HepG2 (cell line): Measurements from ENCODE around the gene ROM1. TPM values are rescaled to one million over a fixed set of nuclear protein-coding genes. Genes with fewer than 3 reads are reported as not detected.

Experiments used
- GLI4 ChIP-seq: sonication (generic); formaldehyde crosslinking; IDR thresholded peaks from 2 replicates; pipeline ENCODE4 v1.5.1; 2020; ENCODE audit warnings: missing genetic modification reagents, mild to moderate bottlenecking, moderate library complexity, borderline replicate concordance
- HDAC6 ChIP-seq: fragments of 200-600 bp; sonication (generic); IDR thresholded peaks from 2 replicates; pipeline ENCODE4 v1.7.0; 2017; ENCODE audit warnings: mild to moderate bottlenecking, antibody characterized with exemption, low read length, low read depth
- HNRNPUL1 ChIP-seq: fragments of 200-400 bp; formaldehyde crosslinking; IDR thresholded peaks from 2 replicates; pipeline ENCODE4 v1.6.1; 2017; ENCODE audit warnings: low read depth, mild to moderate bottlenecking, low read length, moderate library complexity
- IRF2 ChIP-seq: IDR thresholded peaks from 2 replicates; pipeline ENCODE4 v1.6.1; 2018; ENCODE audit warnings: missing genetic modification reagents, missing compliant biosample characterization
- REPIN1 ChIP-seq: sonication (generic); formaldehyde crosslinking; IDR thresholded peaks from 2 replicates; pipeline ENCODE4 v1.8.0; 2022; ENCODE audit warnings: missing genetic modification reagents, low read depth, mild to moderate bottlenecking, borderline replicate concordance
- SALL2 ChIP-seq: sonication (generic); formaldehyde crosslinking; IDR thresholded peaks from 2 replicates; pipeline ENCODE4 v1.8.1; 2023; ENCODE audit warnings: mild to moderate bottlenecking, missing genetic modification reagents, inconsistent platforms
- SP5 ChIP-seq: IDR thresholded peaks from 2 replicates; pipeline ENCODE4 v1.6.1; 2016; ENCODE audit warnings: low read depth, borderline replicate concordance
- U2AF1 ChIP-seq: fragments of 200-400 bp; formaldehyde crosslinking; optimal IDR thresholded peaks from 2 replicates; pipeline ENCODE3; 2017; ENCODE audit warnings: mild to moderate bottlenecking, low read depth, low read length
- ZKSCAN1 ChIP-seq: fragments of 150-350 bp; IDR thresholded peaks from 2 replicates; pipeline ENCODE4 v1.6.1; 2014; ENCODE audit warnings: low read length
- ZNF546 ChIP-seq: sonication (generic); formaldehyde crosslinking; conservative IDR thresholded peaks from 2 replicates; pipeline ENCODE4 v1.8.1; 2023; ENCODE audit warnings: mild to moderate bottlenecking, missing genetic modification reagents
- ZNF598 ChIP-seq: sonication (generic); formaldehyde crosslinking; IDR thresholded peaks from 2 replicates; pipeline ENCODE4 v1.5.1; 2020; ENCODE audit warnings: mild to moderate bottlenecking, missing genetic modification reagents, borderline replicate concordance
- ZNF816 ChIP-seq: sonication (generic); formaldehyde crosslinking; IDR thresholded peaks from 2 replicates; pipeline ENCODE4 v1.8.0; 2022; ENCODE audit warnings: missing genetic modification reagents, mild to moderate bottlenecking, borderline replicate concordance
- ZNF878 ChIP-seq: sonication (generic); formaldehyde crosslinking; IDR thresholded peaks from 2 replicates; pipeline ENCODE4 v1.8.1; 2023; ENCODE audit warnings: mild to moderate bottlenecking, missing genetic modification reagents, moderate library complexity
- ZNF891 ChIP-seq: sonication (generic); formaldehyde crosslinking; IDR thresholded peaks from 2 replicates; pipeline ENCODE4 v1.5.0; 2020; ENCODE audit warnings: mild to moderate bottlenecking, missing genetic modification reagents
- polyA plus RNA-seq, 8 experiments: library from polyadenylated mRNA; depleted of rRNA in 3 of 8; stranded (reverse) in 7 of 8; unstranded in 1 of 8; fragments of >200 nt; fragmentation: Illumina TruSeq in 4 of 8; extraction: Trizol in 4 of 8; gene quantifications; 2 replicates each; pipeline versions ENCODE4 v1.2.1 to v1.2.3, GENCODE V29; 2011 to 2016; ENCODE audit warnings: low read depth in 4 of 8, missing spikeins in 1 of 8, mixed read lengths in 1 of 8; ENCODE audit not compliant: insufficient read depth in 1 of 8
- total RNA-seq, 5 experiments: library from RNA; depleted of rRNA; stranded (reverse); fragments of >200 nt; fragmentation: Illumina TruSeq; extraction: Trizol; gene quantifications; 2 replicates each; pipeline ENCODE4 v1.2.3, GENCODE V29; 2016; ENCODE audit warnings: low read depth in 1 of 5
- TF ChIP-seq, protein P1 (sequence below): sonication (generic); formaldehyde crosslinking; IDR thresholded peaks from 2 replicates; pipeline ENCODE4 v1.9.0; 2022; ENCODE audit warnings: low read depth, missing genetic modification reagents
- TF ChIP-seq, protein P2 (sequence below): sonication (generic); formaldehyde crosslinking; IDR thresholded peaks from 2 replicates; pipeline ENCODE4 v1.8.1; 2022; ENCODE audit warnings: low read depth, mild to moderate bottlenecking, missing genetic modification reagents
- TF ChIP-seq, protein P3 (sequence below): sonication (generic); formaldehyde crosslinking; IDR thresholded peaks from 2 replicates; pipeline ENCODE4 v1.9.0; 2021; ENCODE audit warnings: missing genetic modification reagents, borderline replicate concordance
- TF ChIP-seq, protein P4 (sequence below): sonication (generic); formaldehyde crosslinking; IDR thresholded peaks from 2 replicates; pipeline ENCODE4 v1.4.0; 2020; ENCODE audit warnings: missing genetic modification reagents
- TF ChIP-seq, protein P5 (sequence below): IDR thresholded peaks from 2 replicates; pipeline ENCODE4 v1.6.1; 2016; ENCODE audit warnings: low read depth
- TF ChIP-seq, protein P6 (sequence below): sonication (generic); formaldehyde crosslinking; IDR thresholded peaks from 2 replicates; pipeline ENCODE4 v1.4.0; 2020; ENCODE audit warnings: missing genetic modification reagents, borderline replicate concordance

ROM1 gene
- total and polyA plus RNA-seq, 2 of the 13 experiments (the other 11 are each of a cell fraction or from before 2014, with no cell fraction given): 1.2 to 2.4 TPM

DNA sequence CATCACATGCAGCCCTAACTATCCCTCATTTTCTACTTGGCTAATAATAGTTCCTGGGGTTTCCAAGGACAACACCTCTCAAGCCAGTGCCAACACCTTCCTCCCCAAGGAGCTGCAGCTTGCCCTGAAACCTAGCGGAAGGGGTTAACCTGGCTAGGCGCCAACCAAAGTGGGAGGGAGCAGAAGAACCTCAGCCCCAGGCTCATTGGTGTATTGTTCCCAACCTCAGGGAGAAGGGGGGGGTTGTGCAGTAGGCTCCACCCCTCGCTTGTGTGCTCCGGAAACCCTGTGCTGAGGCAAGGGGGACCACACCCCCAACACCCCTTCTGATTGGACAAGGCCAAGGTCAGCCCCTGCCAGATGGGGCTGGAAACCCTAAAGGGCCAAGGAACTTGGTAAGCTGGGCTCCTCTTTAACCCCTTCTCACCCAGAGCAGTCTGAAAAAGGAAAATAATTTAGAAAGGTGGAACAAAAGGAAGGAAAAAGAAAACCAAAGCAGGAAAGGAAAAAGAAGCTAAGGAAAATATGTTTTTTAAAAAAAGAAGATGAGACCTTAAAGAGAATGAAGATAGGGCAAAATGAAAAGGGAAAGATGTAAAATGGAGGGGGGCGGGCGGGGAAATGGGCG is 13.9 kb upstream of the ROM1 start (continued):
- TF ChIP-seq, protein P1, sequence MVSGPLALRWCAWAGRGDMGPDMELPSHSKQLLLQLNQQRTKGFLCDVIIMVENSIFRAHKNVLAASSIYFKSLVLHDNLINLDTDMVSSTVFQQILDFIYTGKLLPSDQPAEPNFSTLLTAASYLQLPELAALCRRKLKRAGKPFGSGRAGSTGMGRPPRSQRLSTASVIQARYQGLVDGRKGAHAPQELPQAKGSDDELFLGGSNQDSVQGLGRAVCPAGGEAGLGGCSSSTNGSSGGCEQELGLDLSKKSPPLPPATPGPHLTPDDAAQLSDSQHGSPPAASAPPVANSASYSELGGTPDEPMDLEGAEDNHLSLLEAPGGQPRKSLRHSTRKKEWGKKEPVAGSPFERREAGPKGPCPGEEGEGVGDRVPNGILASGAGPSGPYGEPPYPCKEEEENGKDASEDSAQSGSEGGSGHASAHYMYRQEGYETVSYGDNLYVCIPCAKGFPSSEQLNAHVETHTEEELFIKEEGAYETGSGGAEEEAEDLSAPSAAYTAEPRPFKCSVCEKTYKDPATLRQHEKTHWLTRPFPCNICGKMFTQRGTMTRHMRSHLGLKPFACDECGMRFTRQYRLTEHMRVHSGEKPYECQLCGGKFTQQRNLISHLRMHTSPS (CRISPR knock-in tag): no peak
- no peak; the same call in 1 of the 2 replicates for TF ChIP-seq IRF2 (CRISPR knock-in tag)
- TF ChIP-seq SP5 (CRISPR knock-in tag): peak; percentile 68; the same call in 1 of the 2 replicates
- TF ChIP-seq, protein P2, sequence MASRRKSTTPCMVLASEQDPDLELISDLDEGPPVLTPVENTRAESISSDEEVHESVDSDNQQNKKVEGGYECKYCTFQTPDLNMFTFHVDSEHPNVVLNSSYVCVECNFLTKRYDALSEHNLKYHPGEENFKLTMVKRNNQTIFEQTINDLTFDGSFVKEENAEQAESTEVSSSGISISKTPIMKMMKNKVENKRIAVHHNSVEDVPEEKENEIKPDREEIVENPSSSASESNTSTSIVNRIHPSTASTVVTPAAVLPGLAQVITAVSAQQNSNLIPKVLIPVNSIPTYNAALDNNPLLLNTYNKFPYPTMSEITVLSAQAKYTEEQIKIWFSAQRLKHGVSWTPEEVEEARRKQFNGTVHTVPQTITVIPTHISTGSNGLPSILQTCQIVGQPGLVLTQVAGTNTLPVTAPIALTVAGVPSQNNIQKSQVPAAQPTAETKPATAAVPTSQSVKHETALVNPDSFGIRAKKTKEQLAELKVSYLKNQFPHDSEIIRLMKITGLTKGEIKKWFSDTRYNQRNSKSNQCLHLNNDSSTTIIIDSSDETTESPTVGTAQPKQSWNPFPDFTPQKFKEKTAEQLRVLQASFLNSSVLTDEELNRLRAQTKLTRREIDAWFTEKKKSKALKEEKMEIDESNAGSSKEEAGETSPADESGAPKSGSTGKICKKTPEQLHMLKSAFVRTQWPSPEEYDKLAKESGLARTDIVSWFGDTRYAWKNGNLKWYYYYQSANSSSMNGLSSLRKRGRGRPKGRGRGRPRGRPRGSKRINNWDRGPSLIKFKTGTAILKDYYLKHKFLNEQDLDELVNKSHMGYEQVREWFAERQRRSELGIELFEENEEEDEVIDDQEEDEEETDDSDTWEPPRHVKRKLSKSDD (CRISPR knock-in tag): no peak
- TF ChIP-seq ZNF546 (CRISPR knock-in tag): no peak
- TF ChIP-seq, protein P3, sequence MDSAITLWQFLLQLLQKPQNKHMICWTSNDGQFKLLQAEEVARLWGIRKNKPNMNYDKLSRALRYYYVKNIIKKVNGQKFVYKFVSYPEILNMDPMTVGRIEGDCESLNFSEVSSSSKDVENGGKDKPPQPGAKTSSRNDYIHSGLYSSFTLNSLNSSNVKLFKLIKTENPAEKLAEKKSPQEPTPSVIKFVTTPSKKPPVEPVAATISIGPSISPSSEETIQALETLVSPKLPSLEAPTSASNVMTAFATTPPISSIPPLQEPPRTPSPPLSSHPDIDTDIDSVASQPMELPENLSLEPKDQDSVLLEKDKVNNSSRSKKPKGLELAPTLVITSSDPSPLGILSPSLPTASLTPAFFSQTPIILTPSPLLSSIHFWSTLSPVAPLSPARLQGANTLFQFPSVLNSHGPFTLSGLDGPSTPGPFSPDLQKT (CRISPR knock-in tag): no peak
- no peak for TF ChIP-seq ZKSCAN1
- TF ChIP-seq ZNF598 (CRISPR knock-in tag): no peak
- peak; percentile 61; the same call in 1 of the 2 replicates for TF ChIP-seq REPIN1 (CRISPR knock-in tag)
- no peak for TF ChIP-seq GLI4
- TF ChIP-seq U2AF1: peak; percentile 58
- 0 out of 2 replicates have a peak, but pooled peaks have one; percentile 41 for TF ChIP-seq ZNF878 (CRISPR knock-in tag)
- TF ChIP-seq, protein P4, sequence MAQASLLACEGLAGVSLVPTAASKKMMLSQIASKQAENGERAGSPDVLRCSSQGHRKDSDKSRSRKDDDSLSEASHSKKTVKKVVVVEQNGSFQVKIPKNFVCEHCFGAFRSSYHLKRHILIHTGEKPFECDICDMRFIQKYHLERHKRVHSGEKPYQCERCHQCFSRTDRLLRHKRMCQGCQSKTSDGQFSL (CRISPR knock-in tag): peak; percentile 97
- TF ChIP-seq, protein P5, sequence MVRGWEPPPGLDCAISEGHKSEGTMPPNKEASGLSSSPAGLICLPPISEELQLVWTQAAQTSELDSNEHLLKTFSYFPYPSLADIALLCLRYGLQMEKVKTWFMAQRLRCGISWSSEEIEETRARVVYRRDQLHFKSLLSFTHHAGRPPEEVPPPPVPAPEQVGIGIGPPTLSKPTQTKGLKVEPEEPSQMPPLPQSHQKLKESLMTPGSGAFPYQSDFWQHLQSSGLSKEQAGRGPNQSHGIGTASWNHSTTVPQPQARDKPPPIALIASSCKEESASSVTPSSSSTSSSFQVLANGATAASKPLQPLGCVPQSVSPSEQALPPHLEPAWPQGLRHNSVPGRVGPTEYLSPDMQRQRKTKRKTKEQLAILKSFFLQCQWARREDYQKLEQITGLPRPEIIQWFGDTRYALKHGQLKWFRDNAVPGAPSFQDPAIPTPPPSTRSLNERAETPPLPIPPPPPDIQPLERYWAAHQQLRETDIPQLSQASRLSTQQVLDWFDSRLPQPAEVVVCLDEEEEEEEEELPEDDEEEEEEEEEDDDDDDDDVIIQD (CRISPR knock-in tag): peak; percentile 64; the same call in 1 of the 2 replicates
- TF ChIP-seq ZNF816 (CRISPR knock-in tag): no peak
- TF ChIP-seq, protein P6, sequence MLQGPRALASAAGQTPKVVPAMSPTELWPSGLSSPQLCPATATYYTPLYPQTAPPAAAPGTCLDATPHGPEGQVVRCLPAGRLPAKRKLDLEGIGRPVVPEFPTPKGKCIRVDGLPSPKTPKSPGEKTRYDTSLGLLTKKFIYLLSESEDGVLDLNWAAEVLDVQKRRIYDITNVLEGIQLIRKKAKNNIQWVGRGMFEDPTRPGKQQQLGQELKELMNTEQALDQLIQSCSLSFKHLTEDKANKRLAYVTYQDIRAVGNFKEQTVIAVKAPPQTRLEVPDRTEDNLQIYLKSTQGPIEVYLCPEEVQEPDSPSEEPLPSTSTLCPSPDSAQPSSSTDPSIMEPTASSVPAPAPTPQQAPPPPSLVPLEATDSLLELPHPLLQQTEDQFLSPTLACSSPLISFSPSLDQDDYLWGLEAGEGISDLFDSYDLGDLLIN (CRISPR knock-in tag): no peak
- no peak for TF ChIP-seq HDAC6
- TF ChIP-seq ZNF891 (CRISPR knock-in tag): no peak
- 0 out of 2 replicates have a peak, but pooled peaks have one; percentile 36 for TF ChIP-seq SALL2 (CRISPR knock-in tag)
- no peak for TF ChIP-seq HNRNPUL1
